IMR-90 (cell line): ENCODE measurements around the gene BTG2.

ENCODE experiments used
- BHLHE40 ChIP-seq: fragments of 150-350 bp; IDR thresholded peaks from 2 replicates; pipeline ENCODE4 v1.6.1; 2016; ENCODE audit warnings: mild to moderate bottlenecking, low read depth, low read length
- CEBPB ChIP-seq: IDR thresholded peaks from 2 replicates; pipeline ENCODE4 v1.6.1; 2012; ENCODE audit warnings: low read depth, low read length, improper control_type of control experiment
- CHD1 ChIP-seq: IDR thresholded peaks from 2 replicates; pipeline ENCODE4 v1.6.1; 2012; ENCODE audit warnings: low read depth, low read length, improper control_type of control experiment
- FOS ChIP-seq: fragments of 150-350 bp; IDR thresholded peaks from 2 replicates; pipeline ENCODE4 v1.6.1; 2016; ENCODE audit warnings: low read depth, low read length
- MXI1 ChIP-seq: IDR thresholded peaks from 2 replicates; pipeline ENCODE4 v1.6.1; 2012; ENCODE audit warnings: low read depth, mild to moderate bottlenecking, low read length, moderate library complexity, borderline replicate concordance
- POLR2A ChIP-seq: IDR thresholded peaks from 2 replicates; pipeline ENCODE4 v1.6.1; 2012; ENCODE audit warnings: mild to moderate bottlenecking, low read depth, low read length
- RAD21 ChIP-seq: IDR thresholded peaks from 2 replicates; pipeline ENCODE4 v1.6.1; 2012; ENCODE audit warnings: low read length, improper control_type of control experiment
- RCOR1 ChIP-seq: IDR thresholded peaks from 2 replicates; pipeline ENCODE4 v1.6.1; 2012; ENCODE audit warnings: mild to moderate bottlenecking, low read length, improper control_type of control experiment; ENCODE audit not compliant: insufficient replicate concordance
- SMC3 ChIP-seq: fragments of 150-350 bp; IDR thresholded peaks from 2 replicates; pipeline ENCODE4 v1.6.1; 2016; ENCODE audit warnings: low read depth, mild to moderate bottlenecking, antibody characterized with exemption, low read length, moderate library complexity
- TF ChIP-seq, protein P1 (sequence below): conservative IDR thresholded peaks from 2 replicates; pipeline ENCODE4 v1.5.1; 2012; ENCODE audit warnings: mild to moderate bottlenecking, low read depth, low read length, improper control_type of control experiment
- TF ChIP-seq, protein P2 (sequence below): fragments of 150-350 bp; IDR thresholded peaks from 2 replicates; pipeline ENCODE4 v1.6.1; 2016; ENCODE audit warnings: low read depth, mild to moderate bottlenecking, low read length, moderate library complexity, borderline replicate concordance

DNA sequence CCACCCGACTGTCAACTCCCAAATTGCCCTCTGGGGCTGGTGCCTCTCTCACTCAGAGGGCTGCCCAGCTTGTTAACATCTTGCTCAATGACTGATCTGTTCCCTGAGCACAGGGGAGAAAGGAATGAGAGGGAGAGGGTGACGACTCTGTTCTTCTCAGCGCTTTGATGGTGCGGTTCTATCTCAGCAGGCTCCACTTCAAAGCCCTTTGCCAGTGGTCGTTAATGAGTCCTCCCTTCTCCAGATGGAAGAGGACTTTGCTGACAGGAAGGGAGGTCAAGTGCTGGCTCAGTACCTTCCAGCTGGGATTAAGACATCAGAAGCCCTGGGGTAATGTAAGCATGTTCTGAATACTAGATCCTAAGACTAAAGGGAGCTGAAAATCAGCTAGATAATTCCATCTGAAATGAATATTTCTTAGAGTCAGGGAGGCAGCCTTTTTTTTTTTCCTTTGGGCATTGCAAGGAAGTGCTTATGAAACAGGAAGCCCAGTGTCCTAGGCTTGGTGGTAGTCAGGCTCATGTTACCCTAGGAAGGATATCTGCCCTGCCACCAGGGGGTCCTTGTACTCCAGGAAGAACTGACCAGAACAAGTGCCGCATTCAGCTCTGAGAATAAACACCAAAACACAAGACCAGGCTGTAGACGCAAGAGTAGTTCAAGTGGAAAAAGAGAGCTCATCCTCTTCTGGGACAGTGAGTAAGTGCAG is 40.9 kb downstream of the BTG2 start:
- TF ChIP-seq CEBPB (no peak), FOS (no peak), POLR2A (no peak), RCOR1 (no peak), SMC3 (no peak), RAD21 (no peak), BHLHE40 (no peak), MXI1 (no peak), CHD1 (no peak)
- TF ChIP-seq, protein P1, sequence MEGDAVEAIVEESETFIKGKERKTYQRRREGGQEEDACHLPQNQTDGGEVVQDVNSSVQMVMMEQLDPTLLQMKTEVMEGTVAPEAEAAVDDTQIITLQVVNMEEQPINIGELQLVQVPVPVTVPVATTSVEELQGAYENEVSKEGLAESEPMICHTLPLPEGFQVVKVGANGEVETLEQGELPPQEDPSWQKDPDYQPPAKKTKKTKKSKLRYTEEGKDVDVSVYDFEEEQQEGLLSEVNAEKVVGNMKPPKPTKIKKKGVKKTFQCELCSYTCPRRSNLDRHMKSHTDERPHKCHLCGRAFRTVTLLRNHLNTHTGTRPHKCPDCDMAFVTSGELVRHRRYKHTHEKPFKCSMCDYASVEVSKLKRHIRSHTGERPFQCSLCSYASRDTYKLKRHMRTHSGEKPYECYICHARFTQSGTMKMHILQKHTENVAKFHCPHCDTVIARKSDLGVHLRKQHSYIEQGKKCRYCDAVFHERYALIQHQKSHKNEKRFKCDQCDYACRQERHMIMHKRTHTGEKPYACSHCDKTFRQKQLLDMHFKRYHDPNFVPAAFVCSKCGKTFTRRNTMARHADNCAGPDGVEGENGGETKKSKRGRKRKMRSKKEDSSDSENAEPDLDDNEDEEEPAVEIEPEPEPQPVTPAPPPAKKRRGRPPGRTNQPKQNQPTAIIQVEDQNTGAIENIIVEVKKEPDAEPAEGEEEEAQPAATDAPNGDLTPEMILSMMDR: no peak
- TF ChIP-seq, protein P2, sequence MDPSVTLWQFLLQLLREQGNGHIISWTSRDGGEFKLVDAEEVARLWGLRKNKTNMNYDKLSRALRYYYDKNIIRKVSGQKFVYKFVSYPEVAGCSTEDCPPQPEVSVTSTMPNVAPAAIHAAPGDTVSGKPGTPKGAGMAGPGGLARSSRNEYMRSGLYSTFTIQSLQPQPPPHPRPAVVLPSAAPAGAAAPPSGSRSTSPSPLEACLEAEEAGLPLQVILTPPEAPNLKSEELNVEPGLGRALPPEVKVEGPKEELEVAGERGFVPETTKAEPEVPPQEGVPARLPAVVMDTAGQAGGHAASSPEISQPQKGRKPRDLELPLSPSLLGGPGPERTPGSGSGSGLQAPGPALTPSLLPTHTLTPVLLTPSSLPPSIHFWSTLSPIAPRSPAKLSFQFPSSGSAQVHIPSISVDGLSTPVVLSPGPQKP: no peak
